GM08714 (cell line): ENCODE data around the gene VAT1L.
"Not testable (repeated sequence)": the region's sequence is repeated elsewhere in the genome, so short reads cannot be mapped to it uniquely, and the experiment has no call there.

Experiments
- H3K4me3 ChIP-seq: fragments of 200-500 bp; sonication (Bioruptor generic); 2 replicates; pipeline ENCODE4 v1.5.1; 2014; ENCODE audit warnings: mild to moderate bottlenecking, low read length, inconsistent platforms
- ZNF274 ChIP-seq: IDR thresholded peaks from 2 replicates; pipeline ENCODE4 v1.6.1; 2012; ENCODE audit warnings: mild to moderate bottlenecking, low read depth, low read length

The VAT1L gene

DNA sequence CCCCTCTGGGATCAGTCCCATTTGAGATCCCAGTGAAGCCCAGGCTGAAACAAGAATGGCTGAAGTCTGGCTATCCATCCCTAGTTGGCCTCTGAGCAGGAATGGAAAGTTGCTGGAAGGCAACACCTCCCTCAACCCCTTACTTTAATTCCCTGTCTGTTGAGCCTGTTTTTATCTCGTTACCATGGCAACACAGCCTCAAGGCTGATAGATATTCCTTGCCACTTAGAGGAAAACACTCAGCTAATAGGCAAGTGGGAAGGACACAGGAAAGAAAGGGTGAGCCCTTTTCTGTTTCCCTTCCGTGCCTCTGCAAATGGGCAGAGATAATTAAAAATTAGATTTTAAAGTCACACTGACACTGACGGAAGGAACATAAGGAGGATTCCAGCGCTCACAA lies 158.5 kb downstream of the VAT1L start:
- H3K4me3 ChIP-seq: no peak overlapping the region
- TF ChIP-seq ZNF274: no peak

DNA sequence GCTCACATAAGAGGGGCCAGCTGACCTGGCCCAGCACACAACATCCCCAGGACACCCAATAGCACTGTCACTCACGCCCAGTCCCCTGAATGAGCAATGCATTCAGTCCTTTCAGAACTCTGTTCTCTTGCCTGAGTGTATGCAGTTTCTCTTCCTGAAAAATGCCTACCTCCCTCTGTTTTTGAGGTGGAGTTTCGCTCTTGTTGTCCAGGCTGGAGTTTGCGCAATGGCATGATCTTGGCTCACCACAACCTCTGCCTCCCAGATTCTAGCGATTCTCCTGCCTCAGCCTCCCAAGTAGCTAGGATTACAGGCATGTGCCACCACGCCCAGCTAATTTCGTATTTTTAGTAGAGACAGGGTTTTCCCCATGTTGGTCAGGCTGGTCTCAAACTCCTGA lies 159.2 kb downstream of the VAT1L start:
- H3K4me3 ChIP-seq: not testable (repeated sequence)

DNA sequence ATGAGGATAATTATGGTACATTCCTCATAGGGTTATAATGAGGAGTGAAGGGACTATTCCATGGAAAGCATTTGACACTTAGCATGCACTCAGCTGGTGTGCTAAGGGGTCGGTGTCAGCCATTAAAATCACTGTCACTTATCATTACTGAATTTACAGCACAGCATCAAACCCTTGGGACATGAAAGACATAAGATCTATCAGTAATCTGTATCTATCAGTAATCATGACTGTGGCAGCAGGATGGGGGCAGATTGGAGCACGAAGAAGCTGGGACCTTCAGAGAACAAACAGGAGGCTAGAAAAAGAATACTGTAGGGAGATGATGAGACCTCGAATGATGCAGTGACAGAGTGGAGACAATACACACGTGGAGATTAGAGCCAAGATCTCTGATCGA lies 160.5 kb downstream of the VAT1L start:
- no peak for TF ChIP-seq ZNF274
- no peak overlapping the region for H3K4me3 ChIP-seq

- no peak for TF ChIP-seq ZNF274
These were observed 161.1 kb downstream of the VAT1L start for GRCh38 chr16:77949445-77949844.

GRCh38 chr16:77951788-77952187 lies 163.4 kb downstream of the VAT1L start:
- no peak overlapping the region for H3K4me3 ChIP-seq
- TF ChIP-seq ZNF274: no peak

More at GRCh38 chr16:77949445-77949844, 161.1 kb downstream of the VAT1L start:
- H3K4me3 ChIP-seq: no peak overlapping the region

GRCh38 chr16:77955127-77955526 lies 166.8 kb downstream of the VAT1L start:
- no peak overlapping the region for H3K4me3 ChIP-seq
- no peak for TF ChIP-seq ZNF274

- H3K4me3 ChIP-seq: no peak overlapping the region
- TF ChIP-seq ZNF274: no peak
These were observed 167.9 kb downstream of the VAT1L start for GRCh38 chr16:77956231-77956630.

- no peak overlapping the region for H3K4me3 ChIP-seq
- TF ChIP-seq ZNF274: no peak
These were observed 172.4 kb downstream of the VAT1L start for GRCh38 chr16:77960766-77961165.

- TF ChIP-seq ZNF274: no peak
- H3K4me3 ChIP-seq: no peak overlapping the region
These were observed 173.4 kb downstream of the VAT1L start for GRCh38 chr16:77961814-77962213.

GRCh38 chr16:77962689-77963088 lies 174.3 kb downstream of the VAT1L start:
- no peak for TF ChIP-seq ZNF274
- no peak overlapping the region for H3K4me3 ChIP-seq

DNA sequence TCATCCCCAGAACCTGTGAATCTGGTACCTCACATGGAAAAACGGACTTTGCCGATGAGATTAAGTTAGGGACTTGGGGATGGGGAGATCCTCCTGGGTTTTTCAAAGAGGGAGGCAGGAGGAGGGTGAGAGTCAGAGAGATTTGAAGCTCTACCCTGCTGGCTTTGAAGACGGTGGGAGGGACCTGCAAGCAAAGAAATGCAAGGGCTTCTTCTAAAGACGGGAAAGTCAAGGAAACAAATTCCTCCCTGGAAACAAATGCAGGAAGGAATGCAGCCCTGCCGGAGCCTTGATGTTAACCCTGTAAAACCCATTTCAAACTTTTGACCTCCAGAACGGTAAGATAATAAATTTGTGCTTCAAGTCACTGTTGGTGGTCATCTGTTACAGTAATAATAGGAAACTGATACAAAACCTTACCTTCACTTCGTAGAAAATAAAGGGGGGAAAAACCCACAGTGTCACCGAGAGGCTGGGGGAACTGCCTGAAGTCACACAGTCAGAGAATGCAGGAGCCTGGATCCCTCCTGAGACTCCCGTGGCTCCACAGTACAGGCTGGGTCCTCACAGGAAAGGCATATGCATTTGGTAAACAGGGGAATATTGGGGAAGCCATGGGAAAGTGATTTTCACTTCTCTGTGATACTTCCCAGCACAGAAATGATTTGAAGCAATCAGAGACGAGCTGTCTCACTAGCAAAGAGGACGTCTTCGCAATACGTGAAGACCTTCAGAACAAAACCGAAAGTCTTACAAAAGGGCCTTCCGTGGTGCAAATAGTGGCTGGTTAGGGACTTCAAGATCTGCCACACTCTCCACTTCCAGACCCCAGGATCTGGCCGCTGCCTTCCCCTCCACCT lies 175.1 kb downstream of the VAT1L start:
- H3K4me3 ChIP-seq: no peak overlapping the region; the same call in 1 of the 2 replicates
- TF ChIP-seq ZNF274: no peak

- no peak for TF ChIP-seq ZNF274
These were observed 177.0 kb downstream of the VAT1L start for GRCh38 chr16:77965346-77965745.

GRCh38 chr16:77967054-77967904 lies 178.9 kb downstream of the VAT1L start:
- no peak overlapping the region for H3K4me3 ChIP-seq
- TF ChIP-seq ZNF274: no peak

More at GRCh38 chr16:77965346-77965745, 177.0 kb downstream of the VAT1L start:
- no peak overlapping the region for H3K4me3 ChIP-seq

DNA sequence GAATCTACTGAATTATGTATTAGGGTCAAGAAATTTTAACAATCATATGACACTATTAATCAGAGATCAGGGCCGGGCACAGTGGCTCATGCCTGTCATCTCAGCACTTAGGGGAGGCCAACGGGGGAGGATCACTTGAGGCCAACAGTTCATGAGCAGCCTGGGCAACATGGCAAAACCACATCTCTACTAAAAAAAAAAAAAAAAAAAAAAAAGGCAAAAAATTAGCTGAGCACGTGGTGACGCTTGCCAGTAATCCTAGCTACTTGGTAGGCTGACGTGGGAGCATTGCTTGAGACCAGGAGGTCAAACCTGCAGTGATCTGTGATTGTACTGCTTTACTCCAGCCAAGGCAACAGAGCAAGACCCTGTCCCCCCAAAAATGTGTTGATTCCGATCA lies 181.5 kb downstream of the VAT1L start:
- H3K4me3 ChIP-seq: no peak overlapping the region
- no peak for TF ChIP-seq ZNF274

DNA sequence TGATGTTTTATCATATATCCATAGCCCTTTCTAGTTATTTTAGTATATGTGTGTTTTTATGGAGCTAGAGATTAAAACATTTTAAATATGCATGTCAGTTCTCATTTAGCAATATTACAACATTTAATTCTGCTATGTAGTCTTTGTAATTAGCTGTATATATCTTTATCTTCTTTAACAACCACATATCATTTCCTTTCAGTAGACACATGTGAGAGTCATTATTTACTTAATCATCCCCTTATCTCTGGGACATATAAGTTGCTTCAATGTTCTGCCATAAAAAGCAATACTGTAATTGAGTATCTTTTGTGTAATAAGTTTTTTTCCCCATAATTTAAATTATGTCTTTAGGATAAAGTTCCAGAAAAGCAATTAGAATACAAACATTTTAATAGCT lies 182.0 kb downstream of the VAT1L start:
- H3K4me3 ChIP-seq: no peak overlapping the region
- no peak for TF ChIP-seq ZNF274
